Osteoblast (primary cell): ENCODE measurements around the gene LRRC28. TPM values are rescaled to one million over a fixed set of nuclear protein-coding genes. Genes with fewer than 3 reads are reported as not detected.

ENCODE experiments used
- DNase-seq: peaks from one replicate; pipeline ENCODE4 v3.0.0; 2011; ENCODE audit warnings: low spot score, mixed read lengths; ENCODE audit not compliant: insufficient read length; ENCODE audit errors: missing footprints
- H2AFZ ChIP-seq: 2 replicates; pipeline ENCODE4 v1.6.0; 2011; ENCODE audit warnings: mild to moderate bottlenecking, low read length
- H3K27ac ChIP-seq: 2 replicates; pipeline ENCODE4 v1.5.1; 2011; ENCODE audit warnings: mild to moderate bottlenecking, low read depth, low read length, moderate library complexity
- H3K27me3 ChIP-seq: 2 replicates; pipeline ENCODE4 v1.6.0; 2012; ENCODE audit warnings: mild to moderate bottlenecking, control low read depth, inconsistent platforms, low read length, moderate library complexity; ENCODE audit not compliant: insufficient read depth
- H3K36me3 ChIP-seq: 2 replicates; pipeline ENCODE4 v1.5.1; 2011; ENCODE audit warnings: mild to moderate bottlenecking, low read length, control low read depth, moderate library complexity; ENCODE audit not compliant: insufficient read depth
- H3K4me1 ChIP-seq: 2 replicates; pipeline ENCODE4 v1.5.1; 2011; ENCODE audit warnings: mild to moderate bottlenecking, low read length, control low read depth, moderate library complexity; ENCODE audit not compliant: insufficient read depth
- H3K4me2 ChIP-seq: 2 replicates; pipeline ENCODE4 v1.6.0; 2011; ENCODE audit warnings: mild to moderate bottlenecking, low read length; ENCODE audit not compliant: insufficient read depth
- H3K4me3 ChIP-seq: fragments of 200-600 bp; sonication (generic); 3 replicates; pipeline ENCODE4 v1.5.1; 2012; ENCODE audit warnings: mild to moderate bottlenecking, low read length, inconsistent platforms; ENCODE audit not compliant: insufficient read depth
- H3K79me2 ChIP-seq: 2 replicates; pipeline ENCODE4 v1.6.0; 2012; ENCODE audit warnings: mild to moderate bottlenecking, low read length, control low read depth, inconsistent platforms; ENCODE audit not compliant: insufficient read depth
- H3K9me3 ChIP-seq: 2 replicates; pipeline ENCODE4 v1.5.1; 2011; ENCODE audit warnings: low read depth, low read length, control low read depth
- H4K20me1 ChIP-seq: 2 replicates; pipeline ENCODE4 v1.6.0; 2012; ENCODE audit warnings: mild to moderate bottlenecking, low read length, control low read depth; ENCODE audit not compliant: insufficient read depth
- total RNA-seq: library from RNA; depleted of rRNA; stranded (reverse); fragments of >200 nt; gene quantifications from 2 replicates; pipeline ENCODE4 v1.2.3, GENCODE V29; 2012
- TF ChIP-seq, protein P1 (sequence below): IDR thresholded peaks from 2 replicates; pipeline ENCODE4 v1.5.1; 2011; ENCODE audit warnings: mild to moderate bottlenecking, low read depth, low read length, moderate library complexity; ENCODE audit errors: extremely low read depth

Gene LRRC28
- total RNA-seq, 1 donor, result 32.6 TPM

GRCh38 chr15:99425657-99426301 lies 174.5 kb downstream of the LRRC28 start:
- Histone ChIP-seq H3K4me2 (no peak overlapping the region), H4K20me1 (no peaks in the 10 kb centered on the region), H2AFZ (peak overlapping the region; percentile 68), H3K9me3 (no peaks in the 10 kb centered on the region), H3K27ac (peak overlapping the region; percentile 17), H3K27me3 (no peaks in the 10 kb centered on the region), H3K4me3 (no peak overlapping the region), H3K4me1 (peaks cover 11% of the 10 kb centered on the region), H3K79me2 (no peaks in the 10 kb centered on the region), H3K36me3 (no peaks in the 10 kb centered on the region)
- TF ChIP-seq, protein P1, sequence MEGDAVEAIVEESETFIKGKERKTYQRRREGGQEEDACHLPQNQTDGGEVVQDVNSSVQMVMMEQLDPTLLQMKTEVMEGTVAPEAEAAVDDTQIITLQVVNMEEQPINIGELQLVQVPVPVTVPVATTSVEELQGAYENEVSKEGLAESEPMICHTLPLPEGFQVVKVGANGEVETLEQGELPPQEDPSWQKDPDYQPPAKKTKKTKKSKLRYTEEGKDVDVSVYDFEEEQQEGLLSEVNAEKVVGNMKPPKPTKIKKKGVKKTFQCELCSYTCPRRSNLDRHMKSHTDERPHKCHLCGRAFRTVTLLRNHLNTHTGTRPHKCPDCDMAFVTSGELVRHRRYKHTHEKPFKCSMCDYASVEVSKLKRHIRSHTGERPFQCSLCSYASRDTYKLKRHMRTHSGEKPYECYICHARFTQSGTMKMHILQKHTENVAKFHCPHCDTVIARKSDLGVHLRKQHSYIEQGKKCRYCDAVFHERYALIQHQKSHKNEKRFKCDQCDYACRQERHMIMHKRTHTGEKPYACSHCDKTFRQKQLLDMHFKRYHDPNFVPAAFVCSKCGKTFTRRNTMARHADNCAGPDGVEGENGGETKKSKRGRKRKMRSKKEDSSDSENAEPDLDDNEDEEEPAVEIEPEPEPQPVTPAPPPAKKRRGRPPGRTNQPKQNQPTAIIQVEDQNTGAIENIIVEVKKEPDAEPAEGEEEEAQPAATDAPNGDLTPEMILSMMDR, result peak; percentile 9
- no peak for DNase-seq

DNA sequence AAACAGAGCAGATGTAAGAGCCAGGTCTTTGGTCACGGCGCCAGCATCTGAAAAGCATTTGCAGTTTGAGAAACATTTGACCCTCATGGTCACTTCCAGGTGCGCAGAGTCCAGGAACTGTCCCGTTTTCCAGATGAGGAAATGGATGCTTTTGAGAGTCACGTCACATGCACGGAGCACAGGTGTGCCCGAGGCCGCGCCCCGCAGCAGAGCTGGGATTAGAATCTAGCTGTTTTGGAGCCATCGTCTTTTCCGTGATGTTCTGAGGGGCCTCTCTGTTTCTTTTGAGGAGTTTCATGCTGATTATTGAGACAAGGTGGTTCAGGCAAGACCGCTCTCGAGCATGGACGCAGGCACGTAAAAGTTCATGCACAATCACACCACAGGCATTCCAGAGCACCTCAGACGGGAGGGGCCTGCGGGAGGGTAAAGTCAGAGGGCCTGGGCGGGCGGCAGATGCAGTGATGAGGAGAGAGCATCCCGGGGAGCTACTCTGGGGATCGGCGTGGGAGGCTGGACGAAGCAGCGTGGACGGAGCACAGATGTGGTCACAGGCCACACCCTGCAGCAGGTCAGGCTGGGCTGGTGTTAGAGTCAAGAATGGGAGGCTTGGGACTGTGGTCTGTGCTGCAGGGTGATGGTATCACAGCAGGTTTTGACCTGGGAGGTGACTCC lies 175.3 kb downstream of the LRRC28 start:
- Histone ChIP-seq H3K36me3 (no peaks in the 10 kb centered on the region), H3K4me2 (no peak overlapping the region), H3K4me1 (peaks cover 11% of the 10 kb centered on the region), H3K4me3 (no peak overlapping the region), H4K20me1 (no peaks in the 10 kb centered on the region), H3K79me2 (no peaks in the 10 kb centered on the region), H2AFZ (no peak overlapping the region), H3K27me3 (no peaks in the 10 kb centered on the region), H3K9me3 (no peaks in the 10 kb centered on the region), H3K27ac (no peak overlapping the region)
- no peak for DNase-seq
- TF ChIP-seq, protein P1, result no peak

DNA sequence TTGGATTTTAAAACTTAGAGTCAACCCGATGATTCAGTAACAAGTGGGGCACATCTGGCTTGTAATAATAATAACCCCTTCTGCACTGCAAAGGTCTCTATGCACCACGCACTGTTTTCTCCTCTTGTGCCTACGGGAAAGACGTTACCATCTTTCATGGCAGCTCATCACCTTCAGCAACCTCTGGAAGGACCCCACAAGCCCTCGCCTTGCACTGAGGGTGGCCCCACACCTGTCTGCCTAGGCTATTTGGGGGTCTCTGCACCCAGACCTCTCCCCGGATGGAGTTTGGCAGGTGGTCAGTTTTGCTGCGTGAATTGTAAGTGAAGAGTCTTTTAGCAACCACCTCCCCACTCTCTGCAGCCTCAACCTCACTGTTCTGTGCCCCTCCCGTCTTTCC lies 175.9 kb downstream of the LRRC28 start:
- Histone ChIP-seq H3K4me3 (no peak overlapping the region), H3K9me3 (no peaks in the 10 kb centered on the region), H3K79me2 (no peaks in the 10 kb centered on the region), H2AFZ (no peak overlapping the region), H3K27ac (no peak overlapping the region), H3K4me1 (peaks cover 11% of the 10 kb centered on the region), H3K27me3 (no peaks in the 10 kb centered on the region), H3K4me2 (no peak overlapping the region), H3K36me3 (no peaks in the 10 kb centered on the region), H4K20me1 (no peaks in the 10 kb centered on the region)
- no peak for DNase-seq
- TF ChIP-seq, protein P1, result no peak

DNA sequence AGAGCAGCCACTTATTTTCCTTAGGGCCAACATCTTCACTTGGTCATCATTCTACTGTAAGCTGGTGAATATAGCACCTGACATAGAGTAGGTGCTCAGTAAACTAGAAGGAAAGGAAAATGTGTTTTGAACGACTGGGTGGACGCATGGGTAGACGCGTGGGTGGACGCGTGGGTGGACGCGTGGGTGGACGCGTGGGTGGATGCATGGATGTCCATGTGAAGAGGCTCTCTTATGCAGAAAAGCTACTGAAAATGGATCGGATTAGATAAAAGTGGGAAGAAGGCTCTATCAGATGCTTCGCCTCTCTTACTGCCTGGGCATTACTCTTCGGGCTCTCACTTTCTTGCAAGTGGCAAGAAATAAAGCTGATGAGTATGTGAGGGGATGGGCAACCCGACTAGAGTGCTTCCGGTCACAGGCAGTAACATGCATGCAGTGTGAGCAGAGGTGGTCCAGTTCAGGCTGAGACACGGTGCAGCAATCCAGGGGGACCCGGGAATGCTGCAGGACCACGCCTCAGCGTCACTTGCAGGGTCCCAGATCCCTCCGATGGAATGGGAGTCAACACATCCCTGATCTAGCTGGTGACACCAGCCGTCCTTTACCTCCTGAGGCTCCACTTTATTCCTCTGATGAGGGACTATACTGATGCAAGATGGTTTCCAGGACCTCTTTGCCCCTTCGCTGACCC lies 176.5 kb downstream of the LRRC28 start:
- TF ChIP-seq, protein P1, result no peak
- Histone ChIP-seq H3K79me2 (no peaks in the 10 kb centered on the region), H3K4me1 (peaks cover 11% of the 10 kb centered on the region), H2AFZ (no peak overlapping the region), H3K4me3 (no peak overlapping the region), H3K36me3 (no peaks in the 10 kb centered on the region), H3K27me3 (no peaks in the 10 kb centered on the region), H3K4me2 (no peak overlapping the region), H3K9me3 (no peaks in the 10 kb centered on the region), H4K20me1 (no peaks in the 10 kb centered on the region), H3K27ac (no peak overlapping the region)
- no peak for DNase-seq
